Lower lobe of right lung (tissue), 2 donors: ENCODE data around the gene DSP. TPM values are rescaled to one million over a fixed set of nuclear protein-coding genes. Genes with fewer than 3 reads are reported as not detected.

Experiments
- ATAC-seq, 2 donors: fragments of 200-7000 bp; cut with Tn5 transposase; one replicate each; pipeline ENCODE4 v1.9.1; 2020 to 2022; ENCODE audit warnings: mild to moderate bottlenecking in 2 of 2, moderate library complexity in 2 of 2
- DNase-seq: peaks from one replicate; pipeline ENCODE4 v3.0.0-alpha.2; 2020
- H3K27ac ChIP-seq: fragments of 200-600 bp; one replicate; pipeline ENCODE4 v1.8.0; 2022
- H3K27me3 ChIP-seq: fragments of 200-600 bp; one replicate; pipeline ENCODE4 v1.8.0; 2022; ENCODE audit warnings: low read depth
- H3K36me3 ChIP-seq: fragments of 200-600 bp; one replicate; pipeline ENCODE4 v1.8.0; 2022; ENCODE audit warnings: mild to moderate bottlenecking
- H3K4me1 ChIP-seq: fragments of 200-600 bp; one replicate; pipeline ENCODE4 v1.8.0; 2022
- H3K4me3 ChIP-seq: fragments of 200-600 bp; one replicate; pipeline ENCODE4 v1.8.0; 2022; ENCODE audit warnings: mild to moderate bottlenecking
- H3K9me3 ChIP-seq: fragments of 200-600 bp; one replicate; pipeline ENCODE4 v1.8.0; 2022
- intact Hi-C: fragments of 100-400 bp; cut with DNase I; formaldehyde crosslinking; loops from one replicate; pipeline ENCODE4 v1.11.0; 2022
- total RNA-seq: library from RNA; stranded (reverse); fragmentation: NEBNext Ultra II Directional; extraction: Animal tissue kit (Norgen Biotek cat#: 25700); gene quantifications from one replicate; pipeline ENCODE4 v1.2.1, GENCODE V29; 2021
- TF ChIP-seq, protein P1 (sequence below): fragments of 200-600 bp; IDR thresholded peaks from one replicate; pipeline ENCODE4 v1.8.0; 2022; ENCODE audit warnings: antibody characterized with exemption, mild to moderate bottlenecking
- donor health status: DM: no; HTN: yes; CAD: no; lungs with severe emphysema.

Gene DSP
- total RNA-seq, 1 donor from 2014 or later = 22.8 TPM

DNA sequence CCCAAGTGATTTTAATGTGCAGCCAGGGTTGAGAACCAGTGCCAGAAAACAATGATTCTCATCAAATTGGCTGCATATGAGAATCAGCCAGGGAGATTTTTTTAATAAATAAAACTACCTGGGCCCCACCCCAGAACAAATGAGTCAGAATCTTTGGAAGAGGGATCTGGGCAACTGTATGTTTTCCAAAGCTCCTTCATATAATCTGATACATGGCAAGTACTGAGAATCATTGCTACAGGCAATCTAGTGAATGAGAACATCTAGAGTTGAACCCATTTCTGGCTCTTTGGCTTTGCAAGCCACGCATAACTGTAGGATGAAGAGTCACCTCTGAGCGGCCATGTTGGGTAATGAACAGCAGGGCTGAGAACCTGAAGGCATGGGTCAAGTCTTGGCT, 26.1 kb upstream of the DSP start:
- Histone ChIP-seq H3K4me3 (no peak overlapping the region), H3K9me3 (no peaks in the 10 kb centered on the region), H3K36me3 (no peaks in the 10 kb centered on the region), H3K27ac (no peak overlapping the region), H3K4me1 (no peaks in the 10 kb centered on the region), H3K27me3 (peaks cover 5% of the 10 kb centered on the region)
- ATAC-seq (no peak), DNase-seq (no peak)
- TF ChIP-seq, protein P1, sequence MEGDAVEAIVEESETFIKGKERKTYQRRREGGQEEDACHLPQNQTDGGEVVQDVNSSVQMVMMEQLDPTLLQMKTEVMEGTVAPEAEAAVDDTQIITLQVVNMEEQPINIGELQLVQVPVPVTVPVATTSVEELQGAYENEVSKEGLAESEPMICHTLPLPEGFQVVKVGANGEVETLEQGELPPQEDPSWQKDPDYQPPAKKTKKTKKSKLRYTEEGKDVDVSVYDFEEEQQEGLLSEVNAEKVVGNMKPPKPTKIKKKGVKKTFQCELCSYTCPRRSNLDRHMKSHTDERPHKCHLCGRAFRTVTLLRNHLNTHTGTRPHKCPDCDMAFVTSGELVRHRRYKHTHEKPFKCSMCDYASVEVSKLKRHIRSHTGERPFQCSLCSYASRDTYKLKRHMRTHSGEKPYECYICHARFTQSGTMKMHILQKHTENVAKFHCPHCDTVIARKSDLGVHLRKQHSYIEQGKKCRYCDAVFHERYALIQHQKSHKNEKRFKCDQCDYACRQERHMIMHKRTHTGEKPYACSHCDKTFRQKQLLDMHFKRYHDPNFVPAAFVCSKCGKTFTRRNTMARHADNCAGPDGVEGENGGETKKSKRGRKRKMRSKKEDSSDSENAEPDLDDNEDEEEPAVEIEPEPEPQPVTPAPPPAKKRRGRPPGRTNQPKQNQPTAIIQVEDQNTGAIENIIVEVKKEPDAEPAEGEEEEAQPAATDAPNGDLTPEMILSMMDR = no peak
- intact Hi-C loops = no loop called here

GRCh38 chr6:7518877-7519276, 22.6 kb upstream of the DSP start:
- Histone ChIP-seq H3K27me3 (peaks cover 5% of the 10 kb centered on the region), H3K9me3 (no peaks in the 10 kb centered on the region), H3K36me3 (no peaks in the 10 kb centered on the region), H3K4me3 (no peak overlapping the region), H3K27ac (no peak overlapping the region), H3K4me1 (no peaks in the 10 kb centered on the region)
- ATAC-seq = no peak
- TF ChIP-seq, protein P1 = no peak
- intact Hi-C loops = no loop called here
- DNase-seq = no peak

- intact Hi-C loops = no loop called here
- H3K27me3 ChIP-seq = peaks cover 31% of the 10 kb centered on the region
- H3K9me3 ChIP-seq = no peaks in the 10 kb centered on the region
- TF ChIP-seq, protein P1 = no peak
- no peak for ATAC-seq
- no peaks in the 10 kb centered on the region for H3K4me1 ChIP-seq
- H3K36me3 ChIP-seq = no peaks in the 10 kb centered on the region
- H3K4me3 ChIP-seq = no peak overlapping the region
- H3K27ac ChIP-seq = no peak overlapping the region
- DNase-seq = no peak
Observed at GRCh38 chr6:7522873-7523272, 18.6 kb upstream of the DSP start.

DNA sequence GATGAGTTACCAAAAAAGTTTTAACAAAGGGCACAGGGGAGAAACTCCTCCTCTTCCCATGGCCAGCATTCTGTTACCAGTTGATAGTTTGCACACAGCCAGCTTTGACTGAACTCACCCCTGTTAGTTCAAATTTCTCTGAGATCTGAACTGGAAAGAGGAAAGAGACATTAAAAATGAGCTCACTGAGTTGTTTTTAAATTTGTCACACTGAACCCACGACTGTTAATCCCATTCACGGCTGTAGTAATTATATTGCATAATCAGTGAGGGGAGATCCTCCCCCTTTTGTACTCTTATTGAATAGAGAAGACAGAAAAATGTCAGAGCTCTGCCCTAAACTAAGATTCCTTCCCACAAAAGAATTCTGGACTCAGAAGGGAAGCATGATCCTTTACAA, 17.5 kb upstream of the DSP start:
- TF ChIP-seq, protein P1 = no peak
- DNase-seq (no peak), ATAC-seq (no peak)
- H3K4me3 ChIP-seq = no peak overlapping the region
- H3K27me3 ChIP-seq = peaks cover 31% of the 10 kb centered on the region
- no peaks in the 10 kb centered on the region for H3K36me3 ChIP-seq
- H3K4me1 ChIP-seq = no peaks in the 10 kb centered on the region
- intact Hi-C loops = no loop called here
- H3K27ac ChIP-seq = no peak overlapping the region
- no peaks in the 10 kb centered on the region for H3K9me3 ChIP-seq

DNA sequence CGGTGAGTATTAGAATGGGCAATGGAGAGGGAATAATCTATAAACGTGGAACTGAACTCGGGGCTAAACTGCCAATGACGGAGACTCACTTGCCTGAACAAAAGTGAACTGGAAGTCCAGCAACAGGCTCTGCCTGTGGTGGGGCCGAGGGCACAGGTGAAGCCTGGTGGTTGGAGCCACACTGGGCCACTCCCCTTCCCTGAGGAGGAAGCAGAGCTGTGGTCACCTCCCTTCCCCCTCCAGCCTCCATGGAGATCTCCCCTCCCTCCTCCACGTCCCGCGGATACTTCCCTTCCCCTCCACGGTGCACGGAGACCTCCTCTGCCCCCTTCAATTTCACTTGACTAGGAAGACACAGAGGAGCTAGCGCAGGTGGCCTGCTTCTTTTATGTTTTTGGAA, 14.7 kb upstream of the DSP start:
- TF ChIP-seq, protein P1 = no peak
- ATAC-seq (no peak), DNase-seq (no peak)
- Histone ChIP-seq H3K4me1 (no peaks in the 10 kb centered on the region), H3K27ac (no peak overlapping the region), H3K4me3 (no peak overlapping the region), H3K9me3 (no peaks in the 10 kb centered on the region), H3K36me3 (no peaks in the 10 kb centered on the region), H3K27me3 (peaks cover 31% of the 10 kb centered on the region)
- intact Hi-C loops = no loop called here

- ATAC-seq (no peak), DNase-seq (no peak)
- H3K27me3 ChIP-seq = peaks cover 31% of the 10 kb centered on the region
- no peak overlapping the region for H3K4me3 ChIP-seq
- no peaks in the 10 kb centered on the region for H3K9me3 ChIP-seq
- intact Hi-C loops = no loop called here
- no peak overlapping the region for H3K27ac ChIP-seq
- H3K4me1 ChIP-seq = no peaks in the 10 kb centered on the region
- H3K36me3 ChIP-seq = no peaks in the 10 kb centered on the region
- TF ChIP-seq, protein P1 = no peak
Observed at GRCh38 chr6:7528565-7528964, 12.9 kb upstream of the DSP start.
